GM12878 (cell line): Measurements from ENCODE around the gene CR1. TPM values are rescaled to one million over a fixed set of nuclear protein-coding genes. Genes with fewer than 3 reads are reported as not detected.
"Not testable (repeated sequence)": the region's sequence is repeated elsewhere in the genome, so short reads cannot be mapped to it uniquely, and the experiment has no call there.

Experiments
- ATAC-seq: fragments of 200-7000 bp; cut with Tn5 transposase; 3 replicates; pipeline ENCODE4 v1.9.1; 2020; ENCODE audit warnings: mild to moderate bottlenecking, moderate library complexity
- BruUV-seq: library from RNA; stranded (reverse); fragments of 400-500 nt; replicated peaks from 2 replicates; lab custom pipeline; 2021; lab: Mats Ljungman, UMichigan
- CTCF ChIA-PET: fragments of 300-600 bp; sonication (Branson Sonifier 250); formaldehyde crosslinking; extraction: SDS; loops from one replicate; lab custom pipeline; 2021; ENCODE audit warnings: inconsistent platforms; lab: Yijun Ruan, JAX
- POLR2A ChIA-PET: fragments of 350-600 bp; formaldehyde crosslinking; extraction: SDS; loops from one replicate; lab custom pipeline; 2021; ENCODE audit warnings: inconsistent platforms; lab: Charles Lee
- RAD21 ChIA-PET: fragments of 300-600 bp; sonication (Branson Sonifier 250); formaldehyde crosslinking; loops from one replicate; lab custom pipeline; 2023; ENCODE audit warnings: antibody characterized with exemption; ENCODE audit not compliant: unreplicated experiment; lab: Charles Lee
- SMC1A ChIA-PET: fragments of 300-600 bp; sonication (Branson Sonifier 250); formaldehyde crosslinking; loops from one replicate; lab custom pipeline; 2023; ENCODE audit not compliant: unreplicated experiment, uncharacterized antibody; lab: Charles Lee
- DNase-seq: peaks from one replicate; pipeline ENCODE4 v3.0.0-alpha.2; 2011; ENCODE audit warnings: low read depth, low spot score
- FAIRE-seq: peaks from 3 replicates; lab custom pipeline; 2011; peaks lifted over from hg19 to GRCh38; lab: Jason Lieb, UNC
- H2AFZ ChIP-seq: 2 replicates; pipeline ENCODE4 v1.6.0; 2011; ENCODE audit warnings: low read depth, low read length, control low read depth; ENCODE audit not compliant: control insufficient read depth
- H3K27ac ChIP-seq: 2 replicates; pipeline ENCODE4 v1.5.1; 2011; ENCODE audit warnings: control low read depth; ENCODE audit not compliant: control insufficient read depth, insufficient read depth
- H3K27me3 ChIP-seq, 2 experiments: replicated peaks in 1 of 2; 2 replicates each; pipeline versions ENCODE4 v1.6.0 to v1.6.1; 2011; ENCODE audit warnings: low read length in 1 of 2; ENCODE audit not compliant: control insufficient read depth in 2 of 2, insufficient read depth in 2 of 2
- H3K36me3 ChIP-seq, 2 experiments: 2 replicates each; pipeline ENCODE4 v1.5.1; 2011; ENCODE audit warnings: low read length in 1 of 2; ENCODE audit not compliant: control insufficient read depth in 2 of 2, insufficient read depth in 2 of 2
- H3K4me1 ChIP-seq: 2 replicates; pipeline ENCODE4 v1.6.1; 2011; ENCODE audit warnings: mild to moderate bottlenecking, low read length, moderate library complexity, mixed read lengths; ENCODE audit not compliant: control insufficient read depth, insufficient read depth
- H3K4me2 ChIP-seq: 2 replicates; pipeline ENCODE4 v1.6.0; 2011; ENCODE audit warnings: control low read depth; ENCODE audit not compliant: control insufficient read depth, insufficient read depth
- H3K4me3 ChIP-seq: fragments of 200-600 bp; sonication (generic); 2 replicates; pipeline ENCODE4 v1.5.1; 2016
- H3K79me2 ChIP-seq: 2 replicates; pipeline ENCODE4 v1.6.0; 2011; ENCODE audit warnings: low read length; ENCODE audit not compliant: control insufficient read depth, insufficient read depth
- H3K9ac ChIP-seq: 2 replicates; pipeline ENCODE4 v1.8.0; 2011; ENCODE audit warnings: low read length, control low read depth, mixed read lengths; ENCODE audit not compliant: control insufficient read depth, insufficient read depth
- H3K9me3 ChIP-seq: replicated peaks from 3 replicates; pipeline ENCODE4 v1.5.1; 2011; ENCODE audit warnings: mild to moderate bottlenecking, low read length; ENCODE audit not compliant: control insufficient read depth, insufficient read depth
- H4K20me1 ChIP-seq: 2 replicates; pipeline ENCODE4 v1.6.0; 2011; ENCODE audit not compliant: control insufficient read depth, insufficient read depth
- JUNB ChIP-seq: IDR thresholded peaks from 2 replicates; pipeline ENCODE4 v1.6.1; 2016; ENCODE audit warnings: antibody characterized with exemption, mild to moderate bottlenecking
- MTA3 ChIP-seq: IDR thresholded peaks from 2 replicates; pipeline ENCODE4 v1.6.1; 2012; ENCODE audit warnings: low read length, inconsistent platforms, borderline replicate concordance
- POLR2AphosphoS2 ChIP-seq: IDR thresholded peaks from 2 replicates; pipeline ENCODE4 v1.6.1; 2011; ENCODE audit warnings: low read depth, mild to moderate bottlenecking, low read length, improper control_type of control experiment, moderate library complexity
- RFX5 ChIP-seq: IDR thresholded peaks from 2 replicates; pipeline ENCODE4 v1.6.1; 2011; ENCODE audit warnings: low read depth, low read length, improper control_type of control experiment
- SREBF1 ChIP-seq: IDR thresholded peaks from 2 replicates; pipeline ENCODE4 v1.6.1; 2012; ENCODE audit warnings: mild to moderate bottlenecking, low read length
- TAF1 ChIP-seq: IDR thresholded peaks from 2 replicates; pipeline ENCODE4 v1.6.1; 2011; ENCODE audit warnings: mild to moderate bottlenecking, low read depth, low read length, borderline replicate concordance
- TBL1XR1 ChIP-seq: IDR thresholded peaks from 2 replicates; pipeline ENCODE4 v1.6.1; 2012; ENCODE audit warnings: low read depth, low read length, improper control_type of control experiment
- ZNF384 ChIP-seq: IDR thresholded peaks from 2 replicates; pipeline ENCODE4 v1.6.1; 2012; ENCODE audit warnings: low read depth, mild to moderate bottlenecking, low read length, improper control_type of control experiment, borderline replicate concordance
- WGBS: methylation state at CpG from one replicate; pipeline ENCODE4 v1.1.6; 2016; ENCODE audit warnings: low lambda C conversion rate; ENCODE audit not compliant: insufficient replicate concordance, insufficient coverage; ENCODE audit errors: missing lambda C conversion rate; 5-methylcytosine and 5-hydroxymethylcytosine counted together
- in situ Hi-C: fragments of 300-500 bp; cut with MboI; formaldehyde crosslinking; loops from 9 replicates; pipeline ENCODE4 v1.14.3; 2018; ENCODE audit warnings: mixed read lengths
- intact Hi-C: fragments of 100-400 bp; cut with micrococcal nuclease; formaldehyde crosslinking; loops from one replicate; pipeline ENCODE4 v1.14.2; 2022; ENCODE audit not compliant: unreplicated experiment
- polyA plus RNA-seq, 11 experiments: library from polyadenylated mRNA; depleted of rRNA in 4 of 11; unstranded in 6 of 11; stranded (reverse) in 5 of 11; fragments of >200 nt; fragmentation: Nextera tagmentation in 4 of 11; fragmentation: Illumina TruSeq in 1 of 11; extraction: Ambion mirVana in 4 of 11; extraction: Trizol in 1 of 11; gene quantifications; 1 replicate in 1 of 11; 2 replicates in 10 of 11; pipeline versions ENCODE4 v1.2.1 to v1.2.3, GENCODE V29; 2011 to 2016; ENCODE audit warnings: inconsistent platforms in 2 of 11, missing spikeins in 2 of 11, low read depth in 1 of 11
- total RNA-seq, 4 experiments: library from RNA; depleted of rRNA in 3 of 4; stranded (reverse); fragments of >200 nt in 3 of 4; fragmentation: Illumina TruSeq in 1 of 4; extraction: Trizol in 1 of 4; gene quantifications; 2 replicates each; pipeline versions ENCODE4 v1.2.1 to v1.2.3, GENCODE V29; 2013 to 2021
- TF ChIP-seq, protein P1 (sequence below): fragments of 450-650 bp; IDR thresholded peaks from 2 replicates; pipeline ENCODE4 v1.6.1; 2017; ENCODE audit warnings: low read depth, mild to moderate bottlenecking, moderate library complexity
- TF ChIP-seq, protein P2 (sequence below): fragments of 450-650 bp; formaldehyde crosslinking; IDR thresholded peaks from 2 replicates; pipeline ENCODE4 v1.4.0; 2020; ENCODE audit warnings: mild to moderate bottlenecking, moderate library complexity

CR1 gene
- total and polyA plus RNA-seq, 10 of the 15 experiments (the other 5 are each of a cell fraction or from before 2014, with no cell fraction given): 0.30 to 8.0 (median 4.3) TPM

DNA sequence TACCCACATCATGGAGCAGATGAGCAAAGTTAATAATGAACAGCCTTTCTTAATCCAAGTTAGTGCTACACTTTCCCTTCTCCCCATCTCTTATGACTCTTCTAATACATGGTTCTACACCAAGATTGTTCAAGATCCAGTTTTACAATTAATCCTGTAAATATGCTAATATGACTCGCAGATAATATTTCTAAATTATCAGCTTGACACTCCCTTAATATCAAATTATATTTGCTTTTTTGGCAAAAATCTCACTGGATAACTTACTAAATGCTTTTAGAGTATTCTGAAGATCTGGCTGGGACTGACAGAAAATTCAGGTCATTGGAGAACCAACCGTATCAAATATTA lies 124.6 kb downstream of the CR1 start:
- H3K4me3 ChIP-seq: no peak overlapping the region
- ChIA-PET SMC1A (interaction anchor here (0.6 to 2.1 kb wide), 4 partner anchors 41 to 363 kb away, joined by 3 to 13 read pairs (median 3); no protein-coding TSS in a partner anchor), RAD21 (interaction anchor here (0.6 to 1.0 kb wide), 3 partner anchors 41 to 196 kb away, joined by 3 to 11 read pairs (median 3); no protein-coding TSS in a partner anchor), CTCF (interaction anchor here (0.5 to 2.7 kb wide), 15 partner anchors 9 to 376 kb away, joined by 3 to 19 read pairs (median 4); no protein-coding TSS in a partner anchor), POLR2A (interaction anchor here (1.1 kb wide), 1 partner anchor 132 kb away, joined by 3 read pairs; no protein-coding TSS in a partner anchor)
- FAIRE-seq: no peak
- no peaks in the 10 kb centered on the region for H4K20me1 ChIP-seq
- H3K27me3 ChIP-seq: no peaks in the 10 kb centered on the region
- no peaks in the 10 kb centered on the region for H3K79me2 ChIP-seq
- TF ChIP-seq JUNB (no peak), TAF1 (no peak), RFX5 (no peak), SREBF1 (no peak), POLR2AphosphoS2 (no peak), ZNF384 (no peak), MTA3 (no peak), TBL1XR1 (no peak)
- TF ChIP-seq, protein P1, sequence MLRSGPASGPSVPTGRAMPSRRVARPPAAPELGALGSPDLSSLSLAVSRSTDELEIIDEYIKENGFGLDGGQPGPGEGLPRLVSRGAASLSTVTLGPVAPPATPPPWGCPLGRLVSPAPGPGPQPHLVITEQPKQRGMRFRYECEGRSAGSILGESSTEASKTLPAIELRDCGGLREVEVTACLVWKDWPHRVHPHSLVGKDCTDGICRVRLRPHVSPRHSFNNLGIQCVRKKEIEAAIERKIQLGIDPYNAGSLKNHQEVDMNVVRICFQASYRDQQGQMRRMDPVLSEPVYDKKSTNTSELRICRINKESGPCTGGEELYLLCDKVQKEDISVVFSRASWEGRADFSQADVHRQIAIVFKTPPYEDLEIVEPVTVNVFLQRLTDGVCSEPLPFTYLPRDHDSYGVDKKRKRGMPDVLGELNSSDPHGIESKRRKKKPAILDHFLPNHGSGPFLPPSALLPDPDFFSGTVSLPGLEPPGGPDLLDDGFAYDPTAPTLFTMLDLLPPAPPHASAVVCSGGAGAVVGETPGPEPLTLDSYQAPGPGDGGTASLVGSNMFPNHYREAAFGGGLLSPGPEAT: no peak
- TF ChIP-seq, protein P2, sequence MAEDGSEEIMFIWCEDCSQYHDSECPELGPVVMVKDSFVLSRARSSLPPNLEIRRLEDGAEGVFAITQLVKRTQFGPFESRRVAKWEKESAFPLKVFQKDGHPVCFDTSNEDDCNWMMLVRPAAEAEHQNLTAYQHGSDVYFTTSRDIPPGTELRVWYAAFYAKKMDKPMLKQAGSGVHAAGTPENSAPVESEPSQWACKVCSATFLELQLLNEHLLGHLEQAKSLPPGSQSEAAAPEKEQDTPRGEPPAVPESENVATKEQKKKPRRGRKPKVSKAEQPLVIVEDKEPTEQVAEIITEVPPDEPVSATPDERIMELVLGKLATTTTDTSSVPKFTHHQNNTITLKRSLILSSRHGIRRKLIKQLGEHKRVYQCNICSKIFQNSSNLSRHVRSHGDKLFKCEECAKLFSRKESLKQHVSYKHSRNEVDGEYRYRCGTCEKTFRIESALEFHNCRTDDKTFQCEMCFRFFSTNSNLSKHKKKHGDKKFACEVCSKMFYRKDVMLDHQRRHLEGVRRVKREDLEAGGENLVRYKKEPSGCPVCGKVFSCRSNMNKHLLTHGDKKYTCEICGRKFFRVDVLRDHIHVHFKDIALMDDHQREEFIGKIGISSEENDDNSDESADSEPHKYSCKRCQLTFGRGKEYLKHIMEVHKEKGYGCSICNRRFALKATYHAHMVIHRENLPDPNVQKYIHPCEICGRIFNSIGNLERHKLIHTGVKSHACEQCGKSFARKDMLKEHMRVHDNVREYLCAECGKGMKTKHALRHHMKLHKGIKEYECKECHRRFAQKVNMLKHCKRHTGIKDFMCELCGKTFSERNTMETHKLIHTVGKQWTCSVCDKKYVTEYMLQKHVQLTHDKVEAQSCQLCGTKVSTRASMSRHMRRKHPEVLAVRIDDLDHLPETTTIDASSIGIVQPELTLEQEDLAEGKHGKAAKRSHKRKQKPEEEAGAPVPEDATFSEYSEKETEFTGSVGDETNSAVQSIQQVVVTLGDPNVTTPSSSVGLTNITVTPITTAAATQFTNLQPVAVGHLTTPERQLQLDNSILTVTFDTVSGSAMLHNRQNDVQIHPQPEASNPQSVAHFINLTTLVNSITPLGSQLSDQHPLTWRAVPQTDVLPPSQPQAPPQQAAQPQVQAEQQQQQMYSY (CRISPR knock-in tag): no peak
- no peaks in the 10 kb centered on the region for H3K9me3 ChIP-seq
- no peak overlapping the region for H3K9ac ChIP-seq
- ATAC-seq: no peak
- no peak overlapping the region for H3K4me2 ChIP-seq
- DNase-seq: no peak
- BruUV-seq: no TSS peak
- no peak overlapping the region for H2AFZ ChIP-seq
- H3K36me3 ChIP-seq: no peaks in the 10 kb centered on the region
- no peaks in the 10 kb centered on the region for H3K4me1 ChIP-seq
- intact Hi-C loops: no loop called here
- H3K27ac ChIP-seq: no peak overlapping the region
- WGBS: 96% methylated on average over 2 of the region's 2 CpGs
- in situ Hi-C loops: no loop called here

DNA sequence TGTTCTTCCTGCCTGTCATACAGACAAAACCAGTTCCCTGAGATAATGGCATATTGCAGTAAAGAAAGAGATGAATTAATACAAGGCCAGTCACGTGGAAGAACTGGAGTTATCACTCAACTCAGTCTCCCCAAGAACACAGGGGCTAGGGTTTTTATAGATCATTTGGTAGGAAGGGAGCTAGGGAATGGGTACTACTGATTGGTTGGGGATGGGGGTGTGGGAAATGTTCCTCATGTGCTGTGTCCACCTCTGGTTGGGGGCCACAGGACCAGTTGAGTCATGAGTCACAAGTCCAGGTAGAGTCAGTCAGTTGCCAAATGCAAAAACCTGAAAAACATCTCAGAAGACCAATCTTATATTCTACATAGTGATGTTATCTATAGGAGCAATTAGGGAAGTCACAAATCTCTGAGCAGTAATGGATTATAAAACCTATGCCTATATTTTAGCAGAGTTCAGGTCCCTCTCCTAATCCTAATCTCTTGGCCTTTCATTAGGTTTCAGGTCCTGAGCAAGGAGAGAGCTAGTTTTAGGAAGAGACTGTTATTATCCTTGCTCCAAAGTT lies 129.6 kb downstream of the CR1 start:
- BruUV-seq, in situ Hi-C loops, H3K27ac ChIP-seq, ATAC-seq, POLR2A ChIA-PET, H4K20me1 ChIP-seq, H3K9ac ChIP-seq, H2AFZ ChIP-seq, H3K4me1 ChIP-seq, DNase-seq, H3K36me3 ChIP-seq, intact Hi-C loops, H3K79me2 ChIP-seq, H3K27me3 ChIP-seq, RAD21 ChIA-PET, SMC1A ChIA-PET, CTCF ChIA-PET, H3K4me3 ChIP-seq, H3K9me3 ChIP-seq, H3K4me2 ChIP-seq: not testable (repeated sequence)
- FAIRE-seq: peak; percentile 62
- 95% methylated on average over 1 of the region's 1 CpG for WGBS
